Activated CD8-positive, alpha-beta memory T cell treated with anti-CD3 and anti-CD28 coated beads for 24 hours (primary cell): ENCODE measurements around the gene NWD2.
A peak's percentile ranks its signal among the peaks of the same experiment; 100 is the strongest.

Source experiments
- DNase-seq: peaks from one replicate; pipeline ENCODE4 v3.0.0-alpha.2; 2020

Gene NWD2

DNA sequence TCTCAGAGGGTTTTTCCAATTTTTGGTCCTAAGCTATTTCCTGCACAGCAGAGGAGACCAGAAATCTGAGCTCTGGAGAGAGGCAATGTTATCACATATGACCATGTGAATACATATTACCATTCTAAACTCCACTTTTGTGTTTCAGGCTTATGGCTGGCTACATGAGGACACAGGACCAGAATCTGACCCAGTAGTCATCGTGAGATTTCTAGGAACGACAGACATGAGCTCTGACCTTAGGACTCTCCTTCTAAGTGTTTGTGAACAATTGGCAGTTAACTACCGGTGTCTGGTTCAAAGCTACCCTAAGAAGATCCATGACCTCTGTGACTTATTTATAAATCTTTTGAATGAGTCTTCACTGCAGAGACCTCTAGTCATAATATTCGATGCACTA, 198.6 kb downstream of the NWD2 start:
- no peak for DNase-seq

DNA sequence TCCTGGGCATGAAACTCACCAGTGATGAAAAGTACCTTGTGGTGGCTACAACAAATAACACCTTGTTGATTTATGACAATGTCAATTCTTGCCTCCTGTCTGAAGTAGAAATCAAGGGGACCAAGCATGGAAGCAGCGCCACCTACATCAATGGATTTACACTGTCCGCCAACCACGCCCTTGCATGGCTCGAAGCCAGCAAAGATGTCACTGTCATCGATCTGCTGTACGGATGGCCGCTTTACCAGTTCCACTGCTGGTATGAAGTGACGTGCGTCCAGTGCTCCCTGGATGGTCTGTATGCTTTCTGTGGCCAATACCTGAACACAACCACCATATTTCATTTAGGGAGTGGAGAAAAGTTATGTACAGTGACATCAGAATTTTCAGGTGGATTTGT, 200.5 kb downstream of the NWD2 start:
- no peak for DNase-seq

DNA sequence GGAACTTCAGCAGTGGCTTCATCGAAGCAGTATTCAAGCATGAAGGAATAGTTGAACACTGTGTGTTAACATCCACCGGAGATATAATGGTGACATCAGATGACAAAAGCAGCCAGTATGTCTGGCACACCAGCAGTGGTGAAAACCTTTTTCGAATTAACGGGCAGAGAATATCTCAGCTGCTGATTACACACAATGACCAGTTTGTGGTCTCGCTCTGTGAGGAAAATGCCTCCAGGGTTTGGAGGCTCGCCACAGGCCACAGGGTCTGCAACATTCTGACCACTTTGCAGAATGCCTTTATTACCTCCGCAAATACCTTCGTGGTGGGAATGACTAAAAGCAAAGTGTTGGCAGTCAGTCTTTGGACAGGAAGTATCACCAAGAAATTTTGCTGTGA, 201.5 kb downstream of the NWD2 start:
- no peak for DNase-seq

DNA sequence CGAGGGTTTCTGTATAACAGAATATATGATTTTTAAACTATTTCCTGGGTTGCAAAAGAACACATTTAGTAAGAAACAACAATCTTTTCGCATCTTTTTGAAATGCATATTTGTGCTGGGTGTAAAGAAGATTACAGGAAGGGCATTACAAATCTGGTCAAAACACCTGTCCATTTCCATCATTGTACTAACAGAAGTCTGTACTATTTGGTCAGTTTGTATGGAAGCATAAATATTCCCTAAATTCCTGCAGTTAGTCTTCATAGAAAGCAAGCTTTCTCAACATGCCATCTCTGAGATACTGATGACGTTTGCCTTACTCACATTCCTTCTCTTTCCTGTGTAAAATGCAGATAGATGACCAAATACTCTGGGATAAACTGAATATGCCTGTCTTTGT, 203.3 kb downstream of the NWD2 start:
- DNase-seq: no peak

DNA sequence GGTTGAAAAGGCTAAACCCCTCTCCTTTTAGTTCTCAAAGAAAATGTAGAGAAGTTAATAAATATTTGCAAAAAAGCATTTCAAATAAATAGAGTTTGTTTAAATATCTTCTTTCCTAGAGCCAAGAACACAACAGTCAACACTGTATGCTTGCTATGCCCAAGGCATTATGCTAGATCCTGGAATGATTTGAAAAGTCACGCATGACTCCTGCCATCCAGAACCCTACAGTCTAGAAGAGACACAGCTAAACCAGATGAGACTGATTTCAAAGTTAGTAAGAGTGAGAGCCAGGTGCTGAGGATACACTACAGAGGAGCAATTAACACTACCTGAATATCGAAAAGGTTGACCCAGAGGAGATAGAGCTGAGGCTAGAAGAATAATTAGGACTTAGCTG, 205.8 kb downstream of the NWD2 start:
- DNase-seq: no peak

DNA sequence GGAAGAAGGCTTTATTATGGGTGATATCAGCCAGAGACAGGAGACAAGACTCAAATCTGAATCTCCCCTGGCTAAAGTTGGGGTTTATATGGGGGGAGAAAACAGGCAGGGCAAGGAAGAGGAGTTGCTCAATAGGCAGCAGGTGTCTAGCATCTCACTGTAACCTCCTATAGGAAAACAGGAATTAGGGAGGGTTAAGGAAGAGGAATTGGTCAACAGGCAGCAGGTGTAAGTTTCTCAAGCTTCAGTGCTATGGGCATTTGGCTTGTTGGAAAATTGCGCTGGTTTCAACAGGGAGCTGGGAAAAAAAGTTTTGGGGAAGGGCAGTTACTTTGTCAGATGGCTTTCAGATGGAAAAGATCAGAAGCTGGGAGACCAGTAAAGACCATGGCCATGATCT, 206.4 kb downstream of the NWD2 start:
- no peak for DNase-seq

DNA sequence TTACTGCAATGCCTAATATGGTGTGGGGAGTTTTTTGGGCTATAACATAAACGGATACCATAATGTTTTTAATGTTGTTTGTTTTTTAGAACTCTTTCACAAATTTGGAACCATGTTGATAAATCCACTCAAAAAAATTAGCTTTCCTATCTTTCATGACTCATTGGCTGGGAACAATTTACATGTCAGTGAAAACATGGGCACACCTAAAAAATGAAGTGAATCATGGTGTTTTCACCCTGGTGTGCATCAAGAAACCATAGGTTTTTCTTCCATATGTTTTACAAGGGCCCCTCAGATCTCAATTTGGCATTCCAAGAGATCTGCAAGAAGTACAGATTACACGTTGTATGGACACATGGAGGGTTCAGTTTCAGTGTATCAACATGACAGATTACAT, 207.1 kb downstream of the NWD2 start:
- DNase-seq: no peak

DNA sequence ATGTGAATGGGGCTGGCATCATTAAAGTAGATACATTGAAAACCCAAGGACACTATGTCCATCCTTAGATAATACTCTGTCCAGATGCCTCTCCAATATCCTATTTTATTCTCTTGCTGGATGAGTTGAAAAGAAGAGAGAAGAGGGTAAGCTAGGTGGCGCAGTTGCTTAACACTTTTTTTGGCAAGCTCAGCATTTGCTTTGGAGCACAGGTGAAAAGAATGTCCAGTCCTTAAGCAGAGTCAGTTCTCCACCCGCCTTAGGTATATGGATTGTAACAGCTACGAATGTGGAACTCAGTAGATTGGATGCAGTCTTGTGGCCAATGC, 208.4 kb downstream of the NWD2 start:
- DNase-seq: peak; percentile 58

DNA sequence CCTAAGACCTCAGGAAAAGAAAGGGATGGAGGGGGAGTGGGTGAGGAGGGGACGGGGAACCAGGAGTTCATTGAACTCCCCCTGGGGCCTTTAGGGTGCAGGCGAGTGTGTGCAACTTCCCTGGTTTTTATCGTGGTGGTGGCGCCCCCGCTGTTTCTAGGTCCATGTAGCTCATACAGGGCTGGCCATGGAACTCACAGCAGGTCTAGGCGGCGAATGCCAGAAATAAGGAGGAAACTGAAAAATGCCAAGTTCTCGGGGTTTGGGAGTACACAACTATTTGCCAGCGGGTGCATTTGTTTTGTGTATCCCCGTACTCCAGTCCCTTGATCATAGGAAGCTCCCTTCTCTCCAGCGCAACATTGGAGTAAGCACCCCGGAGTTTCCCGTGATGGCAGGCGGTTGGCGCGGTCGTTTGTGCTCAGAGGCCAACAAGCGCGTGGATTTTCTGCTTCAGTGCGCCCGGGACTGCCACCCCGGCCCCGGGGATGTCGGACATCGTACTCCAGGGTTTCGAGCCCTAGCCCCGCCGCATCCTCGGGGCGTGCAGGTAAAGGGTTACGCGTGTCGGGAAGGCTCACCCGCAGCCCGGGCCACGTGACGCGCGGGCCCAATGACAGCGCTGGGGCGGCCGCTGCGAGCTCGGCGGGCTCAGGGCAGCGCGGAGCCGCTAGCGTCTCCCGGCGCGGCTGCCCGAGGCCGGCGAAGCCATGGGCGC, 208.9 kb downstream of the NWD2 start:
- DNase-seq: peak; percentile 76

DNA sequence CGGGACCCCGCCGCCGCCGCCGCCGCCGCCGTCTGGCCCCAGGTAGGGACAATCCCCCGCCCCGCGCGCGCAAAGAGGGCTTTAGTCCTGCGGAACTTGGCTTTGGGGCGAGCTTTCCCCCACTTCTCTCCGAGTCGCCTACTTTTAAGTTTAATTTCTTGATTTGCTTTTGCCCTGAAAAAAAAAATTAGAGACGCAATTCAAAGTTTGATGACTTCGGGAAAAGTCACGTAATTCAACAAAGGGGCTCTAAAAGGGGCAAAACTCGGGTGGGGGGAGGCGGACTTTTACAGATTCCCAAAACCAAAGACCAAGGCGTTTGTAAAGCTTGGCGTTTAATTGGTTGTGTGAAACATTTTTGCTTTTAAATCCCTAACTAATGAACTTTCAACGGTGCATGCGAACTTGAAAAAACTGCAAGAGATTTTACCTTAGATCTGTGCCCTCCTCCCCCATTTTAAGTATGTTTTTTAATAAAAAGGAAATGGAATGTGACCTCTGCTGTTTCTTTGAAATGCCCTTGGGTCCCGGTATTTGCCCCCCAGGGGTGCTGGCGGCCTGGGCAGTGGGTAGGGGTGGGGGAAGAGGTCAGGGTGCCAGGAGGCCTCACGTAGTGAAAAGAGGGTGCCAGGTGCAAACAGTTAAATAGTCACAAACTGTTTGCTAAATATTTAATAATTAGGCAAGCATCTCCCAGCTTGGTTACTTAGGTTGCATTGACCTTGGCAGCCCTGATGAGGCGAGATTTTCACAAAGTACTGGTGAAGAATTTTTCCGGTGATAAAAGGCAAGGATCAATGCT, 209.7 kb downstream of the NWD2 start:
- no peak for DNase-seq

DNA sequence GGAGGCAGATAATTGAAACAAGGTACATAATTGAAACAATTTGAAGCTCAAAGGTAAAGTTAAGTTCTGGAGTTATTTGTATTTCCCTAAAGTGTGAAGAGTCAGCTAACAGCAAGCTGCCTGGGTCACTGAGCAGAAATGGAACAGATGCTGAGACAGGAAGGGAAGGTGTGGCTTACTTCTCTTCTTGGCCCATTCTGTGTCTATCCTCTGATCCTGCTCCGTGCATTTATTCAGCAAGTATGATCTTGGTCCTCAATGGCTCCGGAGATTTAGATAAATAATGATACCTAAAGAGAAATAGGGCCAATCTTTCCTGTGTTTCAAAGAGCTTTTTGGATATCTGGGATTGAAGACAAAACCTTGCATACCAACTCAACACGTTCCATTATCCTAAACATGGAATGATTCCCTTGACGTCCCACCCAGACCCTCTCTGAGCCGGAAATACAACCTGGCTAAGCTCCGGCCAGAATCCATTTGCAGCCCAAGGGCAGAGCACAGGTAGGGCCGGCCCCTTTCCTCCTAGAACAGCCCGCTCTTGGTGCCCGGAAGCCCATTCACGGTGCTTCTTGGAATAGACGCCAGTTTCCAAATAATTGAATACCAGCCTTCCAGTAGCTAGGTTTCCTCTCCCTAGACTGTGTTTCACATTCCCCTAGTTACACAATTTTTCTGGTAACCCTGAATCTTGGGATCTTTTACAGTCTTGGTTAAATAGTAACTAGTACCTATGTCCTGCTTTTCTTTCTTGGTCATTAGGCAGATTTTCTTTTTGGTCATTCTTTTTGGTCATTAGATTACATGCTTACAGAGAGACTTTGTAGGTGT, 211.0 kb downstream of the NWD2 start:
- DNase-seq: no peak

DNA sequence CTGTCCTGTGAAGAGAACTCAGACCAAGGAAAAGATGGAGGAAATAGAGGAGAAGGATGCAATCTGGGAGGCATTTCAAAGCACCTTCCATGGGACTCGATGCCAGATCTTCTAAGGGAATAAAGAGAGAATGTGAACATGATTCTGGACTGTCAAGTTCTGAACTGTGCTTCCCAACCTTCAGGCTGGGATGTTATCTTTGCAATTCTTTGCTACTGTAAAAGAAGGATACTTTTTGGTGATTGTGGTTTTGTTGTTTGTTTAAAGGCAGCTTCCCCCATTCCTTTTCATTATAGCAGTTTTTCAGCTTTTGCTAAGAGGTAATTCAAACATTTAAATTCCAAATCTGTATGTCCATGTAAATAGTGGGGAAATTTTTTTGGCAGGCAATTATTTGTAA, 217.3 kb downstream of the NWD2 start:
- DNase-seq: no peak

DNA sequence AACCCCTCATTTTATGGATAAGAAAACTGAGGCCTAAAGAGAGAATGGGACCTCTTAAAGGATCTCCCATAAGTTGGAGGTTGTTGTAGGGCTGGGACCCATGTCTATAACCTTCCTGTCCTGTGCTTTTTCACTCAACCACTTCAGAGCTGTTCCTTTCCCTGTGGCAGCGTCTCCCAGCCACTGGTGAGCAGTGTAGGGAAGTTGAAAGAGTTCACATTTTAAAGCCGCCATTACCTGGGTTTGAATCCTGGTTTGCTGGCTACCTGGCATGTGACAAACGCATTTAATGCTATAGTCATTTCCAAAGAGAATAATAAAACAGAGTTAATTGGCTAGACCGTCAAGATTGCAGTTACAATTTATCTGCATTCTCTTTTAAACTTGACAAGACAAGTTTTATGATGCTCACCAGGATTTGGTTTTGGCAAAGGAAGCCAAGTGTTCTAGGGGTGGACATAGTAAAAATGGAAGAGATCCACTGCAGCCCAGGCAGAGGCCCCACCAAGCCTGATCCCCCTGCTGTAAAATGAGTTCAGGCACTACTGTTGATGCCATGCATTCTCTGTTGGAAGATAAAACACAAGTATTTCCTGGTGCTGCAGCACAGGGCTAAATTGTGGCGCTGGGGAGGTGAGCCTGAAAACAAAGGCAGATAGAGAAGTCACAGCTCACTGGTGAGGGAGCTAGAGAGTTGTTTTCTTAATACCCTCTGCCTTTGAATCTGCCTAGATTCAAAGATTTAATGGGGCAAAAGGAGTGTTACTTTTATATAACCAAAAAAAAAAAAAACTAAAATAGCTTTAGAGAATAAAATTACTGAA, 218.7 kb downstream of the NWD2 start:
- no peak for DNase-seq

DNA sequence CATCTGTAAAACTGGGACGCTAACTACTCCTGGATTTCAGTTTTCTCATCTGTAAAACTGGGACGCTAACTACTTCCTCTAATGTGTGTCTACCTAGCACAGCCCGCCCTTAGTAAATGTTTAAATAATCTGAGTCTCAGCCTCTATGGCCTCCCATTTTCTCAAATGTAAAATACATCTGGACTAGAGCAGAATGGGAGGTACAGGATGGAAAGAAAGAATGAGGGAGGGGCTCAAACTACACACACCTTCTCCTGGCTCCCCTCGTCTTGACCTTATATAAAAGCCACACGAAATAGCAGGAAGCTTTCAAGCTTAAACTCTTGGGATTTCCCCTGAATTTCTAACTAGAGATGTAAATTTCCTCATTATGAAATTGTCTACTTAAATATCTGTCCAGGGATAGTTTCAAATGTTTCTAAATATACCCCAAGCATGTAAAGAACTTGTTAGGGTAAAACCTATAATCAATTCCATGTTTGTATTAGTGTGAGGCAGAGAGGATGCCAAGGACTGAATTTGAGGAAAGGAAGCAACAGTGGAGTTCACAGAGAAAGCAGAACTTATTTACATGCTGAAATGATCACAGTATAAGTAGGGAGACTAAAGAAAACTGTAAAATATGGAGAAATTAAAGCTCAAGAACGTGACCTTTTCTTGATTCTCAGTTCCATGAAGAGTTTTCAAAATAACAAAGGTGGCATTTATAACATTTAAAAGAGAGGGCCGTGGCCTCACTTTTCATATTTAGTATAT, 220.0 kb downstream of the NWD2 start:
- DNase-seq: no peak

DNA sequence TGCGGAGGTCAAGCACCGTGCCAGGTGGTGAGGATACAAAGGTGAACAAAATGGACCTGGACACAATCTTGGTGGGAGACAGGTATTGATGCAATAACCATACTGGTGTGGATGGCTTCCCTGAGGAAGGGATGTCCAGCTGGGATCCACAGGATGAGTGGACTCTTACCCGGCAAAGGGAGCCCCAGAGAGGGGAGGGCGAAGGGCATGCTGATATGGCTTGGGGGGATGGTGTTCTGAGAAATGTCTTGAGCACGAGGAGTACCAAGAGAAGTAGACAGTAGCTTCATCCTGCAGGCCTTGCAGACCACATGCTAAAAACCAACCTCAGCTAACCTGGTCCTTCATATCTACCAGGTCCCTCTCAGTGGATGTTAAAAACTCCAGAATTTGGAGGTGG, 220.8 kb downstream of the NWD2 start:
- DNase-seq: no peak

DNA sequence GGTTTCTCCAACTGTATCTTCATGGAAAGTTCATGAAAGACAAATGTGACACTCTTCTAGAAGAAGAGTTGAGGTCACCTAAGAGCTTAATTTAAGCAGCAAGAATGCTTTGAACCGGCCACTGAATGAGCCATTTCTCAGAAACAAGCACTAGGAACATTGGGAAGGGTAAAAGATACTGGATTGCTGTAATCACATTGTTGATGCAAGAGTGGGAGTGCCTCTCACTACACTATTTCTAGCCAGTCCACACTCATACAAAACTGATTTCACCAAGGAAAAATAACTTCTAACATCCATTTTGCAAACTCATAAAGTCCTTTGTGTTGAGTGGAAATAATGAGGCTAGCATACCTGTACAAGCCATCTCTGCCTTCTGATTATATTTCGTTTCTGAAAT, 221.3 kb downstream of the NWD2 start:
- no peak for DNase-seq

DNA sequence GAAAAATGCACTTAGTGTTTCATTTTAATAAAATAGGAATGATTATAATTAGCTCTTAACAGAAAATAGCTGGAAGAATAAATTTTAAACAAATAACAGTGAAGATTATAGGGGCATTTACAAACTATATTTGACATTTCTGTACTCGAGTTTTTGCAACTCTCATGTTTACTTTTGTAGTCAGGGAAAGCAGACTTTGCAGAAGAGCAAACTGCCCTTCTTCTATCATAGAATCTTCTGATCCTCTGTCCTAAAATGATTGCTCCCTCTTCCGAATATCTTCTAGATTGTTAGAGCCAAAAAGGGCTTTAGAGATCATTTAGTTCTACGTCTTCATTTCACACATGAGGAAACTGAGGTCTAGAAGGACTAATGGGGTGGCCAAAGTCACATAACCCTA, 222.7 kb downstream of the NWD2 start:
- DNase-seq: no peak

DNA sequence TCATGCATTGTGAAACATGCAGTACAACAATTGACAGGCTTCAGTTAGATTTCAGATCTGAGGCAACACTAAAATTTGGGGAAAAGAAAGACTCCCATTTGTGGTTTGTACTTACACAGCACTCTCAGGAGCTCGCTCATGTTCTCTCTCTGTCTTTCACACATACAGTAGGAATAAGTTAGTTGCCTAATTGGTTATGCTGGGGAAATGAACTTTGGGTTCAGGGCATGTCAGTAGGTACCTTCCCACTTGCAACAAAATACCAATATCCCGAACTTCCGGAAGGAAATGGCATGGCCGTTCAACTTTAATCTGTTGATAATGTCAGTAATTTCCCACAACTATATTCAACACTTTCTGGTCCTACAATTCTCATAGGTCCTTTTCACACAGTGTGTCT, 223.3 kb downstream of the NWD2 start:
- no peak for DNase-seq

DNA sequence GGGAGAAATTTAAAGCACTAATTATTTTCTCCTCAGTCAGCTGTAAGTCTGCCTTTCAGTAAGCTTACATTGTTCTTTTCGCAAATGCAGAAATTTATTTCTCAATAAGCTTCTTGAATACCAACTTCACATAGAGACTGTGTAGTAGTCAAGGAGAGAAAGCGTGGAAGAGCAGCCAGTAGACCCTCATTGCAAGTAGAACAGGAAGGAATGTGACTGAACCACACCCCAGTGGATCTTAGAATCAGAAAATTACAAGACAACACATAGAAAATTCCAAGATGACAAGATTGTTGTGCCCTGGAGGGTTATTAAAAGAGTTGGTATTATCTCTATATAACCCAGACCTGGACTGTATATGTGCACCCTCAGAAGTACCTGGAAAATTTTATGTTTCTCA, 224.7 kb downstream of the NWD2 start:
- no peak for DNase-seq

DNA sequence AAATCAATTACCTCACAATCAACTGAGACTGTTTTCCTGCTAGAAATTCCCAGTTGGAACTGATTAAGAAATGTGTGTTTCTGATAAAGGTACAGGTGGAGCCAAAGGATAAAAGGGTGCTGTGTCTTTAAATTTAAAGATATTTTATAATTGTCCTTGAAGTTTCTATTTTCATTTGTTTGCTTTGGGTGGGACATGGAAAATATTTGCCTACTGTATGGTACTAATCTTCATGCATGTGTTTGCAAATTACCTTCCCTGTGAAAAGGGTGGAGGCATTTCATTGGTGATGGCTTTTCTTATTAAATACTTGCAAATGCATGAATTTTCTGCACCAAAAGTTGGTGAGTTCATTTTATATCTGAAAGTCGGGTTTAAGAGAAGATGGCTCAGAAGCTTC, 225.7 kb downstream of the NWD2 start:
- no peak for DNase-seq

DNA sequence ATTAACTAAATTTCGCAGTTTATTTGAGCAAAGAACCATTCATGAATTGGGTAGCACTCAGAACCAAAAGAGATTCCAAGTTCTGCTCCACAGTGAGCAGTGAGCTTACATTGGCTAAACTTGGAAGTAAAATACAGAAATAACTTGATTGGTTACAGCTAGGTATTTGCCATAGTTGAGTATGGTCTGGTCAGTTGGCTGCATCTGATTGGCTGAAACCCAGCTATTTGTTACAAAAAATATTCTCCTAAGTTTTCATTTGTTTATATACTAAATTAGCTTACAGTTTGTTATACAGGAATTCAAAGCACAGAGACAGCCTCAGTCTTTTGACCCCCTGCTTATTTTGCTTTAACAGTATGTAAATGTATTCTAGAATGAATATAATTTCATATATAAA, 226.6 kb downstream of the NWD2 start:
- DNase-seq: no peak

DNA sequence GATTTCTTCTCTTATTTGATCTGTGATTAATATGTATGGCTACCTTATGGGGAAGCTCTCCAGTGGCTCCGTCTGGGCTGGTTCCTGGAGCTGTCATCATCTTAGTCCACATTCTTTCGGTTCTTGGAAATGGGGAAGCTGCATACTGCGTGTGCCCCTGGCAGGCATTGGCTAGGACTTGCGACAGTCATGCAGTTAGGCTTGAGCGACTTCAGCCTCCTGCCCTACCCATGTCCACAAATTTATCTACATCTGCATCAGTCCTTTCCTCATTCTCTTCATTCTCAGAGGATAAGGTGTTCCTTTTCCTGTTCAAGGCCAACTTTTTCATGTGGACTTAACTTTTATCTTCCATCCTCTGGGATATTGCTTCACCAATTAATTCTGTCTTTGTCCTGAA, 227.4 kb downstream of the NWD2 start:
- DNase-seq: no peak
